SK-MEL-5 (cell line): ENCODE results near the gene RAB17. TPM values are rescaled to one million over a fixed set of nuclear protein-coding genes. Genes with fewer than 3 reads are reported as not detected.
A peak's percentile ranks its signal among the peaks of the same experiment; 100 is the strongest.
"Not testable (repeated sequence)": the region's sequence is repeated elsewhere in the genome, so short reads cannot be mapped to it uniquely, and the experiment has no call there.

Source experiments
- DNase-seq: peaks from one replicate; pipeline ENCODE4 v3.0.0-alpha.2; 2016; ENCODE audit warnings: low read depth, low spot score
- in situ Hi-C: cut with HindIII; loops from 2 replicates; pipeline ENCODE4 v1.10.0; 2016; ENCODE audit warnings: low sequenced_read_pairs, high pct_unique_total_duplicates, low pct_unique_long_range_greater_than_20kb
- total RNA-seq: library from RNA; depleted of rRNA; stranded (reverse); fragments of >200 nt; shearing (Covaris generic); gene quantifications from 2 replicates; pipeline ENCODE4 v1.2.3, GENCODE V29; 2014

The RAB17 gene
- total RNA-seq, 1 experiment from 2014 or later = 82.8 TPM

- in situ Hi-C loops = no loop called here
- peak; percentile 90 for DNase-seq
Observed at GRCh38 chr2:237603718-237604362, 13.3 kb upstream of the RAB17 start.

- no peak for DNase-seq
- in situ Hi-C loops = no loop called here
Observed at GRCh38 chr2:237603049-237603717, 12.6 kb upstream of the RAB17 start.

GRCh38 chr2:237602409-237602808 lies 11.9 kb upstream of the RAB17 start:
- in situ Hi-C loops = no loop called here

GRCh38 chr2:237601453-237602116 lies 11.1 kb upstream of the RAB17 start:
- in situ Hi-C loops = no loop called here

More at GRCh38 chr2:237602409-237602808, 11.9 kb upstream of the RAB17 start:
- no peak for DNase-seq

GRCh38 chr2:237600205-237600846 lies 9.8 kb upstream of the RAB17 start:
- no peak for DNase-seq
- in situ Hi-C loops = no loop called here

More at GRCh38 chr2:237601453-237602116, 11.1 kb upstream of the RAB17 start:
- no peak for DNase-seq

DNA sequence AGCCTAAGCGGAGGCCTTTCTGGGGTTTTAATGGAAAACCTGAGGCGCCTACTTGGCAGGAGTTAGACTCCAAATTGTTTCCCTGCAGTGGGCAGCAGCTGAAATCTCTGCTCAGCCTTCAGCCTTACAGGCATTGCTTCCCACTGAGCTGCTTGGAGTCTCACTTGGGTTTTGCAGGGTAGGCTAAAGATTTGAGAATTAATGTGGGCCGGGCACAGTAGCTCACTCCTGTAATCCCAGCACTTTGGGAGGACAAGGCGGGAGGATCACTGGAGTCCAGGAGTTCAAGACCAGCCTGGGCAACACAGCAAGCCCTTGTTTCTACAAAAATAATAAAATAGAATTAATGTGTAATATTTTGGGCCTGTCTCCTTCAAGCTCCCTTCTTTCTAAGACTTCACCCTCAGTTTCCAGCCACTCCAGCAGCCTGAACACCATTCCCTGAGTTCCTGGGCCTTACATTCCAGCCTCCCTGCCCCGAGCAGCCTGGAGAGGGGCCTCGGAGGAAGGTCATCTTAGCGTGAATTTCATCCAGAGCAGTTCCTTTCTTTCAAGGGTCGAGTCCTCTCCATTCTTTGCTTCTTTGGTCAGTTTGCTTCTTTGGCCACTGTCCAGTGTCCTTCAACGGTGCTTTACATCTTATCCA lies 9.1 kb upstream of the RAB17 start:
- in situ Hi-C loops = no loop called here
- DNase-seq = no peak

GRCh38 chr2:237598468-237599208 lies 8.1 kb upstream of the RAB17 start:
- in situ Hi-C loops = no loop called here
- no peak for DNase-seq

DNA sequence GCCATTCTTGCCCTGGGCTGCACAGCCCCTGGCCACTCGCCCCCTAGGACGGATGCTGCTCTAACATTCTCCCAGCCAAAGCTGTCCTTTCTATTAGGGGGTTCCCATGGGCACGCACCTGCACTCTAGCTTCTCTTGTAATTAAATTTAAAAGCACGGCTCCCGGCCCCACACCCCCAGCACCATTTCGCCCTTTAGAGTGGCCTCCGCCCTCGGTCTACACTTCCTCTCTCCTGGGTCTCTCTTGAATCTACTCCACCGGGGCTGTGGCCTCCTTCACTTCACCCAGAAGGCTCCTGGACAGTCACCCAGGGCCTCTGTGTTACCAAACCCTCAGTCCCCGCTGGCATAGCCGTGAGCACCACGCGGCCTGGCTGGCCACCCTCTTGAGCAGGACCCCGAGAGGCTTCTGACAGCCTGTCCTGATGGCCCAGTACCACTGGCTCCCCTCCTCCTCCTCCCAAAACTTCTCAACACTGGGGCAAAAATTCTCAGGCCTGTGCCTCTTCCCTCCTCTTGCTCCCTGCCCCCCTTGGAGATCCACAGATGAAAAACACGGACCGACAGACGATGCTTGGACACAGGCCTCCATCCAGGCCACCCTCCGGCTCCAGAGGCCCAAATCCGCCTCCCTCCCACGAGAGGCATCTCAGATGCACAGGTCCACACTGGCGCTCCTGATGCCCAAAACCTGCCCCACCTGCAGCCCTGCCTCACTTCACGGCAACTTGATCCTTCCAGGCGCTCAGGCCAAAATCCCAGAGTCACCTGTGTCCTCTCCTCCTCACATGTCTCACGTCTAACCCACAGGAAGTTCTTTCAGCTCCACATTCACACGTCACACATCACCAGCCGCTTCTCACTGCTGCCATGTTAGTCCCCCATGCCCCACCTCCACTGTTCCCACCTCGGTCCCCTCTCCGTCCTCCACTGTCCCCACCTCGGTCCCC lies 6.9 kb upstream of the RAB17 start:
- in situ Hi-C loops = no loop called here
- no peak for DNase-seq

DNA sequence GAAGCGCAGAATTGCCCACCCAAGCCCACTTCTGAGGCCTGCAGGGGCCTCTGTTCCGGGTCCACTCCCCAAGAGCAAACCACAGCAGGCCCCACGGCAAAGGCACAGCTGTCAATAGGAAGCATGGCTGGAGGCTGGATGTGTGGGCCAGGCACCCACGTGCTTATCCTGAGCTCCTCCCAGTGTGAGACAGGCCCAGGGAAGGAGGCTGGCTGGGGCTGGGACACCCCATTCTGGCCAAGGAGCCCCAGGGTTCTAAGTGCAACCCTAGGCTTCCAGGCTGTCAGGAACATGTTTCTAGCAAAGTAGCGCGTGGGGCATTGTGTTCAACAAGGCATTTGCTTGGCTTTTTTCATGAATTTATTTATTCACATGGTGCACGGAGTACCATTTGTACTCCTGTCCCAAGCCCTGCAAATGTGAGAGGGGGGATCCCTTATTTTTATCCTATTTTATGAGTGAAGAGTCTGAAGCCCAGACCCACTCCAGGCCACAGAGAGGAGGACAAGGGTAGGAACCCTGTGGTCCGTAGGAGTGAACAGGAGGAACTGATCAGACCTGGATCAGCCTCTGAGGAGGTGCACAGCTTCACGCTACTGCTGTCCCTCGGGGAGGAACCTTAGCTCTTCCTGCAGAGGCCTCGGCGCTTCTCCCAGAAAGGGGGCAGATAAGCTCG lies 6.1 kb upstream of the RAB17 start:
- no peak for DNase-seq
- in situ Hi-C loops = no loop called here

DNA sequence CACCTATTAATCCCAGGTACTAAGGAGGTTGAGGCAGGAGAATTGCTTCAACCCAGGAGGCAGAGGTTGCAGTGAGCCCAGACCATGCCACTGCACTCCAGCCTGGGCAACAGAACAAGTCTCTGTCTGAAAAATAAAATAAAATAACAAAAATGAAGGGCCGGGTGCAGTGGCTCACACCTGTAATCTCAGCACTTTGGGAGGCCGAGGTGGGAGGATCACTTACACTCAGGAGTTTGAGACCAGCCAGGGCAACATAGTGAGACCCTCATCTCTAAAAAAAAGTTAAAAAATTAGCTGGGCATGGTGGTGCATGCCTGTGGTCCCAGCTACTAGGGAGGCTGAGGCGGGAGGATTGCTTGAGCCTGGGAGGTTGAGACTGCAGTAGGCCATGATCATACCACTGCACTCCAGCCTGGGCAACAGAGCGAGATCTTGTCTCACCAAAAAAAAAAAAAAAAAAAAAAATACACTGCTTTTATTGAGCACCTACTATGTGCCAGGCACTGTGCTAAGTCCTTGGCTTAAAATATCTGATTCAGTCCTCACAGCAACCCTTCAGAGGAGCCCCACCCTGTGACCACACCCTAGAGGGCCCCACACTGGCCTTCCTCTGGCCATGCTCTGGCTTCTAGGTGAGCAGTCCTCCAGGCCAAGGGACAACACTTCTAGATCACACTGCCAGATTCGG lies 5.4 kb upstream of the RAB17 start:
- in situ Hi-C loops, DNase-seq: not testable (repeated sequence)

- in situ Hi-C loops = no loop called here
- peak; percentile 52 for DNase-seq
Observed at GRCh38 chr2:237594514-237594871, 4.0 kb upstream of the RAB17 start.

GRCh38 chr2:237593596-237594320 lies 3.2 kb upstream of the RAB17 start:
- in situ Hi-C loops = no loop called here
- DNase-seq = no peak

GRCh38 chr2:237593036-237593435 lies 2.5 kb upstream of the RAB17 start:
- in situ Hi-C loops = no loop called here
- DNase-seq = no peak

- in situ Hi-C loops = no loop called here
- DNase-seq = no peak
Observed at GRCh38 chr2:237592425-237592980, 2.0 kb upstream of the RAB17 start.
